Superior temporal gyrus (tissue), 1 donor: ENCODE results near the gene CPA4.
"Not testable (repeated sequence)": the region's sequence is repeated elsewhere in the genome, so short reads cannot be mapped to it uniquely, and the experiment has no call there.

Source experiments
- DNase-seq: peaks from one replicate; pipeline ENCODE4 v3.0.0-alpha.2; 2016; ENCODE audit errors: extremely low spot score

CPA4 gene

GRCh38 chr7:130301501-130302020, 8.6 kb downstream of the CPA4 start:
- DNase-seq, result no peak

GRCh38 chr7:130302649-130303048, 9.7 kb downstream of the CPA4 start:
- DNase-seq, result no peak

DNA sequence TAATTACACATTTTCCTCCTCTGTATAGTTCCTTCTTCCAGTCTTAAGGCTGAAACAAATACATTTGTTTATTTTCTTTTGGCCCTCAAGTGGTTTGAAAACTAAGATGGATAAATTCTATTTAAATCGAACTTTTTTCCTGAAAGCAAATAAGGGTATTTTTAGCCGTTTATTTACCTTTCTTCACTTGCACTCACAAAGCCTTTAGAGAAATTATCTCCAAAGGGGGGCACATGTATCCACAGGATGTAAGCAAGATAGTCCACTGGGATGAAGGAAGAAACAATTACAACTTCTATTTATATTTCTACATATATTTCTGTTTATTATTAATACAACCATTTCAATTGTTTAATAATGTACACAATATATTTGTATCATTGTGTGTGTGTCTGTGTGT, 10.2 kb downstream of the CPA4 start:
- DNase-seq, result no peak

- DNase-seq, result no peak
These were observed 10.6 kb downstream of the CPA4 start for GRCh38 chr7:130303551-130303950.

GRCh38 chr7:130303982-130304381, 11.0 kb downstream of the CPA4 start:
- no peak for DNase-seq

DNA sequence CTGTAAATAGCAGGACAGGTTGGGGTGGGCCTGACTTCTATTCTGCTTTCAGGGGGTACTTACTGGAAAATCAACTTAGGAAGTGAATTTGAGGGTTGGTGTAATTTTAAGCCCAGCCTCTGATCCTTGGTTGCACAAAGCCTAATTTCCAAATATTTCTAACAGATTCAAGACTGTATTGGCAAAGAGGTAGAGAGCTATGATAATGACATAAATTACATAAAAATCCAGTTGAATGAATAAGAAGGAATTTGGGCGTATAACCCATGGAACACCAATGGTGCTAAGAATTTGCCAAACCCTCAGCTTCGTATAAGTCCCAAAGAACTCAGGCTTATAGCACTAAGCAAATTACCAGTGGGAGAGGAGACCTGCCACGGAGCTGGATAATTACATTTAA, 11.9 kb downstream of the CPA4 start:
- no peak for DNase-seq

- no peak for DNase-seq
These were observed 12.6 kb downstream of the CPA4 start for GRCh38 chr7:130305433-130306042.

DNA sequence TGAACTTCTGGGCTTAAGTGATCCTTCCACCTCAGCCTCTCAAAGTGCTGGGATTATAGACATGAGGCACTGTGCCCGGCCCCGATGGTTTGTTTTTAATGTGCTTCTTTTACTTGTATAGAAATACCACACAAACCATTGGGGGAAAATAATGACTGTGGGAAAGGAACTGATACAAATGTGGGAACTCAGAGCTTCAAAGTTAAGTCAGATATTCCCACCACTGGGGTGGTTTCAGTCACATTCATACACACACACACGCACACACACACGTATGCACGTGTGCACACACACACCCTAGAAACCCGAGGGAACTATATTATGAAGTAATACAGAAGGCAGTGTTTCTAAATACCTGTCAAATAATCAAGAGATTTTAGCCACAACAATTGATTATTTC, 17.0 kb downstream of the CPA4 start:
- DNase-seq, result no peak

DNA sequence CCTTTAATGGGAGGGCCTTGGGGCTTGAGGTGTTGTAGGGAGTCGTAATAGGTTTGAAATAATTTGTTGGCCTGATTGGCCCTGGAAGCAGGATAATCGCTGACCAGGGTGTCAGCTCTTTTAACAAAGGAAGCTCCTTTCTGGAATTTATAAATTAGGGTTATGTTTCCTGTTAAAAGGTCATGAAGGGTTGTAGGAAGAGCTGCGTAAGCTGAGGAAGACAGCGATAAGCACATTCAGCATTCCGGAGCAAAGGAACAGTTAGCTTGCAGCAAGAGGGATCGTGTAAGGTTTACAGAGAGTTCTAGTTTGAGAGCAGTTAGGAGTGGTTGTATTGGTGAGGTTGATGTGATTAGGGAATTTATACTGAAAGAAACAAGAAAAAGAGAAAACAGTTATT, 21.3 kb downstream of the CPA4 start:
- no peak for DNase-seq

- no peak for DNase-seq
These were observed 26.6 kb downstream of the CPA4 start for GRCh38 chr7:130319541-130319940.

DNA sequence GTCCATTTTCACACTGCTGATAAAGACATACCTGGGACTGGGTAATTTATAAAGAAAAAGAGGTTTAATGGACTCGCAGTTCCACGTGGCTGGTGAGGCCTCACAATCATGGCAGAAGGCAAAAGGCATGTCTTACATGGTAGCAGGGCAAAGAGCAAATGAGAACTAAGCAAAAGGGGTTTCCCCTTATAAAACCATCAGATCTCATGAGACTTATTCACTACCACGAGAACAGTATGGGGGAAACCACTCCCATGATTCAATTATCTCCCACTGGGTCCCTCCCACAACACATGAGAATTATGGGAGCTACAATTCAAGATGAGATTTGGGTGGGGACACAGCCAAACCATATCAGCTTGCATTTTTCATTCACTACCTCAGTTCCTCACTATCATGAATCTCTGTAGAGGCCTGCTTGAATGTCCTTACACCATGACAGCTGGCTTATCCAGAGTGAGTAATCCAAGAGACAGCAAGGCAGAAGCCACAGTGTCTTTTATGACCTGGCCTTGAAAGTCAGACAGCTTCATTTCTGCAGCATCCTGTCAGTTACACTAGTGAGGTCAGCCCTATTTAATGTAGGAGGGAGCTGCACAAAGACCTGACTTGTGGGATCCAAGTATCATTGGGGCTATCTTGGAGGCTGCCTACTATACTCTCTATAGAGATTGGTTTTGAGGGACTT, 28.7 kb downstream of the CPA4 start:
- not testable (repeated sequence) for DNase-seq

- no peak for DNase-seq
These were observed 29.7 kb downstream of the CPA4 start for GRCh38 chr7:130322615-130323014.

GRCh38 chr7:130324306-130324943, 31.5 kb downstream of the CPA4 start:
- DNase-seq, result no peak

DNA sequence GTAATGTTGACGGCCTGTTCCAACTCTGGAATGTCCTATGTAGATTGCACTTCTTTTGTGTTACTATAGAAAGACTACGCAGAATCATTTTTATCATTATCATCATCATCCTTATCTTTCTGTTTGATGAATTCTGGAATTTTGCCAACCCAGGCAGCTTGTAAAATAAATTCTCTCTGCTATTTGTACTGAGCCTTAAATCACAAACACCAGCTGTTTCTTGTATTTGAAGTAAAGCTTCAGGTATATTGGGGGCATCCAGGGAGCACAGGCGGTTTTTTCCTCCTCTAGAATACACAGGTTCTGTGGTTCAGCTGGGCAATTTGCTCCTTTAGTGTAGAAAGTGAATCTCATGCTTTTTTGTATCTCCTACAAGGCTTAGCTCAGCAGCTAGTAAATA, 36.7 kb downstream of the CPA4 start:
- DNase-seq, result no peak

DNA sequence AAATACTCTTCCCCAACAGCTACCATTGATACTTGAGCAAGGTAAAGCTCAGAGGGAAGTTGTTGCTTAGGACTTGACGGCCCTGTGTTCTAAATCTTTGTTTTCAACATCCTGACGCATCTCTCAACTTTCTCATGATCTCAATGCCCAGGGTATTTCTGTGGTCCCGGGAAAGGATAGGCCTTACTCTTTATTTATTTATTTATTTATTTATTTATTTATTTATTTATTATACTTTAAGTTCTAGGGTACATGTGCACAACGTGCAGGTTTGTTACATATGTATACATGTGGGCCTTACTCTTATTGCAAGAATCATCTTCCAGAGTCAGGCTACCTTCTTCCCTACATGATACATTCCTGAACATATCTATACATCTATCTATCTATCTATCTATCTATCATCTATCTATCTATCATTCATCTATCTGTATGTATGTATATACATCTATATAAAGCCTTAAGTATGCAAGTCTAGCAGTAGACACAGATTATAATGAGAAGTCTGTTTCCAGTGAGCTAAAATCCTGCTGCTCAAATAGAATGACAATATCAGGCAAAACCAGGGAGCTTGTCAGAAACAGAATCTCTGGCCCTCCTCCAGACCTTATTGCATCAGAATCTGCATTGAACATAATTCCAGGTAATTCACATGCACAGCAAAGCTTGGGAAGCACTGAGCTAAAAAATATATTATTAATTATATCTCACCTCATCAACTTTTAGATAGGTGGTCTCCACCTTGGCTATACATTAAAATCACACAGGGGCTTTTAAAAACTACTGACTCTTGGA, 39.5 kb downstream of the CPA4 start:
- DNase-seq, result no peak

DNA sequence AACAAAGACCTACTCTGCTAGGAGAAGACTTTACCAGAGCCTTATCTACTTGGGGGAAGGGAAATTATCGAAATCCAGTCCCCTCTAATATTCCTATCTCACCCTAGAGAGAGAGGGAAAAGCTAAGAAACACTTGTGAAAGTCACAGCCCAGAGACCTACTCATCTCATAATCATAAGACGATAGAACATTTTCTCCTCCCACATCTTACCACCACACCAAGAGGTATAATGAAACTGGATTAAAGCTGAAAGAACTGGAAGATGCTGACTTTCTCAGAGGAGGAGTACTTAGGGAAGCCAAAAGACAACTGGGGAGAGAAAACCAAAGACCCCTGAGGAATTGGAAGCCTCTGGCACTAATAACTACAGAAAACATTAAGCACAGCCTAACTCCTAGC, 40.9 kb downstream of the CPA4 start:
- no peak for DNase-seq

DNA sequence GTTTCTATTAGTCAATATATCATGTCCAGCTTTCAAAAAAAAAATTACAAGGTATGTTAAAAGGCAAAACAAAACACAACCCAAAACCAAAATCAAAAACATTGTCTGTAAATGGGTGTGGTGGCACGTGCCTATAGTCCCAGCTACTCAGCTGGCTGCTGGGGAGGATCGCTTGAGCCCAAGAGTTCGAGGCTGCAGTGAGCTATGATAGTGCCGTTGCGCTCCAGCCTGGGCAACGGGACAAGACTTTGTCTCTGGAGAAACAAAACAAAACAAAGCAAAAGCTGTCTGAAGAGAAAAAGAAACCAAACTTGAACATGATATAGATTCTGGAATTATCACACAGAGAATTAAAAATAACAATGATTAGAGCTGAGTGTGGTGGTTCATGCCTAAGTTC, 41.3 kb downstream of the CPA4 start:
- DNase-seq, result no peak

GRCh38 chr7:130337410-130337971, 44.5 kb downstream of the CPA4 start:
- no peak for DNase-seq

GRCh38 chr7:130338233-130338632, 45.3 kb downstream of the CPA4 start:
- DNase-seq, result no peak

GRCh38 chr7:130341882-130342281, 48.9 kb downstream of the CPA4 start:
- DNase-seq, result no peak

DNA sequence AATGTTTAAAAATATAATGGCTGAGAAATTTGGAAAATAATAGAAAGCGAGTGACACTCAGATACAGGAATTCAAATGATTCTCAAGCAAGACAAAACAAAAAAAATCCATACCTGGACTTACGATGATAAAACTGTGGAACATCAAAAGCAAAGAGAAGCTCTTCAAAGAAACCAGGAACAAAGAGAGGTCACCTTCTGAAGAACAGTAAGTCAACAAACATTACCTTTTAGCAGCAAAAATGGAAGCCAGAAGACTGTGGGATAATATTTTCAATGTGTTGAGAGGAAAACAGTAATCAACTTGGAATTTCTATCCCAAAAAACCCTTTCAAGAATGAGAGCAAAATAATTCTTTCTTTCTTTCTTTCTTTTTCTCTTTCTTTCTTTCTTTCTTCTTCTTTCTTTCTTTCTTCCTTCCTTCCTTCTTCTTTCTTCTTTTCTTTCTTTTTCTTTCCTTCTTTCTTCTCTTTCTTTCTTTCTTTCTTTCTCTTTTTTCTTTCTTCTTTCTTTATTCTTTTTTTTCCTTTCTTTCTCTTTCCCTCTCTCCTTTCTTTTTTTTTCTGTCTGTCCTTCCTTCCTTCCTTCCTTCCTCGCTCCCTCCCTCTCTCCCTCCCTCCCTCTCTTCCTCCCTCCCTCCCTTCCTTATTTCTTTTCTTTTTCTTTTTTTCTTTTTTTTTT, 49.9 kb downstream of the CPA4 start:
- no peak for DNase-seq
